ENCODE data around the gene MTREX. TPM values are rescaled to one million over a fixed set of nuclear protein-coding genes. Genes with fewer than 3 reads are reported as not detected.
"Not testable (repeated sequence)": the region's sequence is repeated elsewhere in the genome, so short reads cannot be mapped to it uniquely, and the experiment has no call there.

Gene MTREX
- total and polyA plus RNA-seq, 10 of the 15 experiments (the other 5 are each of a cell fraction or from before 2014, with no cell fraction given), result 20.1 to 102 (median 49.0) TPM

GRCh38 chr5:55316837-55317236, 9.0 kb downstream of the MTREX start (continued):
- no peak for TF ChIP-seq BCLAF1 (IDR thresholded peaks at IDR 0.05)
- TF ChIP-seq RELA (IDR thresholded peaks at IDR 0.05; ENCODE audit: borderline replicate concordance, partially characterized antibody), result no peak

GRCh38 chr5:55318237-55318636, 10.4 kb downstream of the MTREX start:
- H3K27me3 ChIP-seq (replicated peaks in 1 of 2; ENCODE audit: control insufficient read depth in 2 of 2, insufficient read depth in 2 of 2, low read length in 1 of 2); H3K27ac ChIP-seq (ENCODE audit: control insufficient read depth, insufficient read depth); intact Hi-C loops (cut with micrococcal nuclease; ENCODE audit: unreplicated experiment); ATAC-seq; SMC1A ChIA-PET (ENCODE audit: uncharacterized antibody, unreplicated experiment); H3K9ac ChIP-seq (ENCODE audit: control insufficient read depth, insufficient read depth, low read length); H3K4me3 ChIP-seq; POLR2A ChIA-PET; FAIRE-seq; H3K4me1 ChIP-seq (ENCODE audit: control insufficient read depth, insufficient read depth, low read length); H3K36me3 ChIP-seq (ENCODE audit: control insufficient read depth in 2 of 2, insufficient read depth in 2 of 2, low read length in 1 of 2); H4K20me1 ChIP-seq (ENCODE audit: control insufficient read depth, insufficient read depth); DNase-seq (ENCODE audit: low read depth, low spot score); H3K4me2 ChIP-seq (ENCODE audit: control insufficient read depth, insufficient read depth); H2AFZ ChIP-seq (ENCODE audit: control insufficient read depth, low read depth, low read length): not testable (repeated sequence)
- WGBS (ENCODE audit: insufficient coverage, insufficient replicate concordance, low lambda C conversion rate, missing lambda C conversion rate), result 100% methylated on average over 4 of the region's 4 CpGs
- peaks cover 11% of the 10 kb centered on the region; the same call in 2 of the 3 replicates for H3K9me3 ChIP-seq (replicated peaks; ENCODE audit: control insufficient read depth, insufficient read depth, low read length)
- peaks cover 67% of the 10 kb centered on the region for H3K79me2 ChIP-seq (ENCODE audit: control insufficient read depth, insufficient read depth, low read length)
- in situ Hi-C loops (cut with MboI), result loop anchor here (25.0 kb wide), 1 partner anchor 1869 kb away; no protein-coding TSS in a partner anchor
- BruUV-seq (replicated peaks), result TSS peak; percentile 16
- ChIA-PET RAD21 (ENCODE audit: unreplicated experiment) (interaction anchor here (1.1 kb wide), 1 partner anchor 11 kb away, joined by 5 read pairs; the partner anchor contains the start of gene DHX29), CTCF (interaction anchor here (0.9 kb wide), 1 partner anchor 10 kb away, joined by 4 read pairs; the partner anchor contains the start of genes DHX29 and MTREX)
